Measurements from ENCODE around the gene KLHL34.

Gene KLHL34

GRCh38 chrX:21674430-21675186, 16.5 kb upstream of the KLHL34 start:
- H3K9ac ChIP-seq (ENCODE audit: low read depth, low read length) = no peak overlapping the region
- no peaks in the 10 kb centered on the region for H3K9me3 ChIP-seq (ENCODE audit: insufficient read depth, low read depth, low read length)
- no peaks in the 10 kb centered on the region for H3K36me3 ChIP-seq (ENCODE audit: insufficient read depth, low read length)
- no peak overlapping the region for H3K4me3 ChIP-seq (ENCODE audit: low read length)
- WGBS = 92% methylated on average over 3 of the region's 4 CpGs
- no peaks in the 10 kb centered on the region for H3K27me3 ChIP-seq (ENCODE audit: insufficient read depth, low read length)
- no peak overlapping the region for H3K27ac ChIP-seq (ENCODE audit: low read depth, low read length)
- no peaks in the 10 kb centered on the region for H3K4me1 ChIP-seq (ENCODE audit: insufficient read depth, low read length)

- Histone ChIP-seq H3K9ac (ENCODE audit: low read depth, low read length) (no peak overlapping the region), H3K36me3 (ENCODE audit: insufficient read depth, low read length) (no peaks in the 10 kb centered on the region), H3K4me1 (ENCODE audit: insufficient read depth, low read length) (no peaks in the 10 kb centered on the region), H3K27ac (ENCODE audit: low read depth, low read length) (no peak overlapping the region), H3K4me3 (ENCODE audit: low read length) (no peak overlapping the region), H3K9me3 (ENCODE audit: insufficient read depth, low read depth, low read length) (no peaks in the 10 kb centered on the region), H3K27me3 (ENCODE audit: insufficient read depth, low read length) (no peaks in the 10 kb centered on the region)
- 91% methylated on average over 3 of the region's 4 CpGs for WGBS
Measured at GRCh38 chrX:21666679-21667078, 8.5 kb upstream of the KLHL34 start.

GRCh38 chrX:21666252-21666651, 8.1 kb upstream of the KLHL34 start:
- Histone ChIP-seq H3K27me3 (ENCODE audit: insufficient read depth, low read length) (no peaks in the 10 kb centered on the region), H3K9me3 (ENCODE audit: insufficient read depth, low read depth, low read length) (no peaks in the 10 kb centered on the region)
- WGBS = 95% methylated on average over 4 of the region's 4 CpGs

GRCh38 chrX:21662761-21663160, 4.6 kb upstream of the KLHL34 start:
- H3K27ac ChIP-seq (ENCODE audit: low read depth, low read length) = no peak overlapping the region
- H3K9me3 ChIP-seq (ENCODE audit: insufficient read depth, low read depth, low read length) = no peaks in the 10 kb centered on the region
- no peak overlapping the region for H3K4me3 ChIP-seq (ENCODE audit: low read length)
- H3K27me3 ChIP-seq (ENCODE audit: insufficient read depth, low read length) = 0 out of 2 replicates have a peak, but pooled peaks cover 3% of the 10 kb centered on the region
- H3K36me3 ChIP-seq (ENCODE audit: insufficient read depth, low read length) = no peaks in the 10 kb centered on the region
- no peak overlapping the region for H3K9ac ChIP-seq (ENCODE audit: low read depth, low read length)
- WGBS = 95% methylated on average over 1 of the region's 4 CpGs
- no peaks in the 10 kb centered on the region for H3K4me1 ChIP-seq (ENCODE audit: insufficient read depth, low read length)

More at GRCh38 chrX:21666252-21666651, 8.1 kb upstream of the KLHL34 start:
- H3K4me1 ChIP-seq (ENCODE audit: insufficient read depth, low read length) = no peaks in the 10 kb centered on the region
- H3K4me3 ChIP-seq (ENCODE audit: low read length) = no peak overlapping the region
- H3K36me3 ChIP-seq (ENCODE audit: insufficient read depth, low read length) = no peaks in the 10 kb centered on the region
- H3K27ac ChIP-seq (ENCODE audit: low read depth, low read length) = no peak overlapping the region
- H3K9ac ChIP-seq (ENCODE audit: low read depth, low read length) = no peak overlapping the region

GRCh38 chrX:21661316-21661715, 3.2 kb upstream of the KLHL34 start:
- Histone ChIP-seq H3K27ac (ENCODE audit: low read depth, low read length) (no peak overlapping the region), H3K9me3 (ENCODE audit: insufficient read depth, low read depth, low read length) (no peaks in the 10 kb centered on the region), H3K9ac (ENCODE audit: low read depth, low read length) (no peak overlapping the region), H3K36me3 (ENCODE audit: insufficient read depth, low read length) (no peaks in the 10 kb centered on the region), H3K4me1 (ENCODE audit: insufficient read depth, low read length) (no peaks in the 10 kb centered on the region), H3K27me3 (ENCODE audit: insufficient read depth, low read length) (0 out of 2 replicates have a peak, but pooled peaks cover 3% of the 10 kb centered on the region), H3K4me3 (ENCODE audit: low read length) (no peak overlapping the region)
- 93% methylated on average over 4 of the region's 6 CpGs for WGBS

- Histone ChIP-seq H3K9me3 (ENCODE audit: insufficient read depth, low read depth, low read length) (no peaks in the 10 kb centered on the region), H3K27ac (ENCODE audit: low read depth, low read length) (no peak overlapping the region), H3K36me3 (ENCODE audit: insufficient read depth, low read length) (no peaks in the 10 kb centered on the region), H3K4me3 (ENCODE audit: low read length) (no peak overlapping the region), H3K27me3 (ENCODE audit: insufficient read depth, low read length) (0 out of 2 replicates have a peak, but pooled peaks cover 3% of the 10 kb centered on the region), H3K4me1 (ENCODE audit: insufficient read depth, low read length) (no peaks in the 10 kb centered on the region), H3K9ac (ENCODE audit: low read depth, low read length) (no peak overlapping the region)
- WGBS = 100% methylated on average over 1 of the region's 2 CpGs
Measured at GRCh38 chrX:21660156-21660555, 2.0 kb upstream of the KLHL34 start.

- Histone ChIP-seq H3K9me3 (ENCODE audit: insufficient read depth, low read depth, low read length) (no peaks in the 10 kb centered on the region), H3K36me3 (ENCODE audit: insufficient read depth, low read length) (no peaks in the 10 kb centered on the region), H3K27ac (ENCODE audit: low read depth, low read length) (no peak overlapping the region), H3K9ac (ENCODE audit: low read depth, low read length) (peak overlapping the region; percentile 67; the same call in 1 of the 2 replicates), H3K27me3 (ENCODE audit: insufficient read depth, low read length) (0 out of 2 replicates have a peak, but pooled peaks cover 3% of the 10 kb centered on the region), H3K4me3 (ENCODE audit: low read length) (peak overlapping the region; percentile 59), H3K4me1 (ENCODE audit: insufficient read depth, low read length) (no peaks in the 10 kb centered on the region)
- 85% methylated on average over 3 of the region's 3 CpGs for WGBS
Measured at GRCh38 chrX:21659320-21659719, 1.2 kb upstream of the KLHL34 start.

GRCh38 chrX:21658746-21659145, 616 bp upstream of the KLHL34 start:
- H3K27ac ChIP-seq (ENCODE audit: low read depth, low read length) = no peak overlapping the region
- H3K27me3 ChIP-seq (ENCODE audit: insufficient read depth, low read length) = 0 out of 2 replicates have a peak, but pooled peaks cover 3% of the 10 kb centered on the region
- H3K4me1 ChIP-seq (ENCODE audit: insufficient read depth, low read length) = no peaks in the 10 kb centered on the region
- peak overlapping the region; percentile 59 for H3K4me3 ChIP-seq (ENCODE audit: low read length)
- no peaks in the 10 kb centered on the region for H3K36me3 ChIP-seq (ENCODE audit: insufficient read depth, low read length)
- no peaks in the 10 kb centered on the region for H3K9me3 ChIP-seq (ENCODE audit: insufficient read depth, low read depth, low read length)
- 9% methylated on average over 23 of the region's 23 CpGs for WGBS
- H3K9ac ChIP-seq (ENCODE audit: low read depth, low read length) = peak overlapping the region; percentile 67

- Histone ChIP-seq H3K4me3 (ENCODE audit: low read length) (peak overlapping the region; percentile 59), H3K4me1 (ENCODE audit: insufficient read depth, low read length) (no peaks in the 10 kb centered on the region), H3K27me3 (ENCODE audit: insufficient read depth, low read length) (0 out of 2 replicates have a peak, but pooled peaks cover 3% of the 10 kb centered on the region), H3K9ac (ENCODE audit: low read depth, low read length) (peak overlapping the region; percentile 36; the same call in 1 of the 2 replicates), H3K9me3 (ENCODE audit: insufficient read depth, low read depth, low read length) (no peaks in the 10 kb centered on the region), H3K36me3 (ENCODE audit: insufficient read depth, low read length) (no peaks in the 10 kb centered on the region), H3K27ac (ENCODE audit: low read depth, low read length) (no peak overlapping the region)
- 87% methylated on average over 57 of the region's 57 CpGs for WGBS
Measured at GRCh38 chrX:21657318-21658151, 595 bp downstream of the KLHL34 start.

GRCh38 chrX:21656587-21657317, 1.4 kb downstream of the KLHL34 start:
- H3K4me1 ChIP-seq (ENCODE audit: insufficient read depth, low read length) = no peaks in the 10 kb centered on the region
- H3K36me3 ChIP-seq (ENCODE audit: insufficient read depth, low read length) = no peaks in the 10 kb centered on the region
- H3K9me3 ChIP-seq (ENCODE audit: insufficient read depth, low read depth, low read length) = no peaks in the 10 kb centered on the region
- no peak overlapping the region for H3K4me3 ChIP-seq (ENCODE audit: low read length)
- WGBS = 97% methylated on average over 61 of the region's 61 CpGs
- H3K9ac ChIP-seq (ENCODE audit: low read depth, low read length) = no peak overlapping the region
- no peak overlapping the region for H3K27ac ChIP-seq (ENCODE audit: low read depth, low read length)
- 0 out of 2 replicates have a peak, but pooled peaks cover 3% of the 10 kb centered on the region for H3K27me3 ChIP-seq (ENCODE audit: insufficient read depth, low read length)

Data from HUES64 (cell line).